Gastroesophageal sphincter (tissue), 4 donors: ENCODE results near the gene LTF. TPM values are rescaled to one million over a fixed set of nuclear protein-coding genes. Genes with fewer than 3 reads are reported as not detected.

Source experiments
- ATAC-seq: fragments of 150-250 bp; one replicate; pipeline ENCODE4 v1.9.1; 2016; ENCODE audit warnings: mild to moderate bottlenecking, moderate library complexity
- H3K27ac ChIP-seq, 4 donors: fragments of 200-600 bp; sonication (generic) in 3 of 4; 1 replicate in 3 of 4; 2 replicates in 1 of 4; pipeline ENCODE4 v1.5.1; 2016 to 2019
- H3K27me3 ChIP-seq: fragments of 200-600 bp; sonication (generic); one replicate; pipeline ENCODE4 v1.5.1; 2019
- H3K36me3 ChIP-seq, 2 donors: fragments of 200-600 bp; sonication (generic); one replicate each; pipeline ENCODE4 v1.5.1; 2019; ENCODE audit warnings: control low read depth in 1 of 2
- H3K4me1 ChIP-seq, 3 donors: fragments of 200-600 bp; sonication (generic); 1 replicate in 2 of 3; 2 replicates in 1 of 3; pipeline ENCODE4 v1.5.1; 2016 to 2019; ENCODE audit warnings: control low read depth in 2 of 3
- H3K4me3 ChIP-seq, 2 donors: fragments of 200-600 bp; sonication (generic); one replicate each; pipeline ENCODE4 v1.5.1; 2019; ENCODE audit warnings: mild to moderate bottlenecking in 1 of 2, moderate library complexity in 1 of 2
- H3K9me3 ChIP-seq, 3 donors: fragments of 200-600 bp; sonication (generic); one replicate each; pipeline ENCODE4 v1.5.1; 2017 to 2019; ENCODE audit warnings: control low read depth in 2 of 3
- CTCF ChIP-seq, 4 experiments: fragments of 200-600 bp in 2 of 4; fragments of 450-650 bp in 2 of 4; sonication (generic) in 1 of 4; IDR thresholded peaks; one replicate each; pipeline ENCODE4 v1.5.1; 2017 to 2019; ENCODE audit warnings: antibody characterized with exemption in 4 of 4, mild to moderate bottlenecking in 2 of 4, moderate library complexity in 2 of 4
- EP300 ChIP-seq: sonication (generic); formaldehyde crosslinking; IDR thresholded peaks from one replicate; pipeline ENCODE4 v1.6.1; 2017; ENCODE audit warnings: antibody characterized with exemption, mild to moderate bottlenecking
- POLR2A ChIP-seq, 2 donors: fragments of 450-650 bp; IDR thresholded peaks; one replicate each; pipeline ENCODE4 v1.6.1; 2017; ENCODE audit warnings: antibody characterized with exemption in 2 of 2, mild to moderate bottlenecking in 2 of 2, moderate library complexity in 1 of 2
- POLR2AphosphoS5 ChIP-seq: sonication (generic); formaldehyde crosslinking; IDR thresholded peaks from one replicate; pipeline ENCODE4 v1.6.1; 2017; ENCODE audit warnings: antibody characterized with exemption
- WGBS, 2 donors: methylation state at CpG; one replicate each; pipeline ENCODE4 v1.1.5; 2018; ENCODE audit warnings: low coverage in 1 of 2; 5-methylcytosine and 5-hydroxymethylcytosine counted together
- total RNA-seq, 4 donors: library from RNA; depleted of rRNA; stranded (reverse); fragments of >200 nt; gene quantifications; one replicate each; pipeline ENCODE4 v1.1.0, GENCODE V29; 2016

Gene LTF
- total RNA-seq, 4 donors from 2014 or later: 1.2 to 198 (median 1.4) TPM

GRCh38 chr3:46462111-46462510, 2.6 kb downstream of the LTF start:
- Histone ChIP-seq H3K4me1 (peaks cover 0 to 18% (median 5%) of the 10 kb centered on the region in 3 donors), H3K36me3 (no peaks in the 10 kb centered on the region), H3K27me3 (peaks cover 46% of the 10 kb centered on the region), H3K9me3 (no peaks in the 10 kb centered on the region), H3K27ac (no peak overlapping the region), H3K4me3 (no peak overlapping the region)
- 47 to 60% methylated on average over 2 to 3 of the region's 3 CpGs for WGBS, 2 donors
- ATAC-seq: no peak
- TF ChIP-seq CTCF (IDR thresholded peaks at IDR 0.05) (no peak), EP300 (no peak), POLR2AphosphoS5 (no peak), POLR2A (IDR thresholded peaks at IDR 0.05) (no peak)

- no peaks in the 10 kb centered on the region for H3K36me3 ChIP-seq
- H3K9me3 ChIP-seq: no peaks in the 10 kb centered on the region
- no peak overlapping the region for H3K27ac ChIP-seq
- H3K4me1 ChIP-seq: peaks cover 0 to 11% (median 5%) of the 10 kb centered on the region in 3 donors
- 54 to 83% methylated on average over 1 to 3 of the region's 3 CpGs for WGBS, 2 donors
- no peak for ATAC-seq
- no peak overlapping the region for H3K4me3 ChIP-seq
- peaks cover 39% of the 10 kb centered on the region for H3K27me3 ChIP-seq
- no peak for TF ChIP-seq CTCF (IDR thresholded peaks at IDR 0.05)
- TF ChIP-seq EP300: no peak
- no peak for TF ChIP-seq POLR2AphosphoS5
- no peak for TF ChIP-seq POLR2A (IDR thresholded peaks at IDR 0.05)
Observed at GRCh38 chr3:46460051-46460450, 4.7 kb downstream of the LTF start.

GRCh38 chr3:46456118-46456517, 8.6 kb downstream of the LTF start:
- no peak overlapping the region for H3K4me3 ChIP-seq
- TF ChIP-seq CTCF (IDR thresholded peaks at IDR 0.05): no peak
- TF ChIP-seq POLR2A (IDR thresholded peaks at IDR 0.05): no peak
- no peak for TF ChIP-seq POLR2AphosphoS5
- no peak for TF ChIP-seq EP300
- H3K36me3 ChIP-seq: no peaks in the 10 kb centered on the region
- 90 to 100% methylated on average over 1 to 2 of the region's 14 CpGs for WGBS, 2 donors
- ATAC-seq: no peak
- no peaks in the 10 kb centered on the region for H3K4me1 ChIP-seq
- peaks cover 7% of the 10 kb centered on the region for H3K27me3 ChIP-seq
- no peaks in the 10 kb centered on the region for H3K9me3 ChIP-seq
- no peak overlapping the region for H3K27ac ChIP-seq

GRCh38 chr3:46455231-46456115, 9.2 kb downstream of the LTF start:
- TF ChIP-seq EP300: no peak
- H3K4me1 ChIP-seq: no peaks in the 10 kb centered on the region
- 55 to 90% methylated on average over 6 to 8 of the region's 21 CpGs for WGBS, 2 donors
- no peak overlapping the region for H3K4me3 ChIP-seq
- H3K27ac ChIP-seq: no peak overlapping the region
- ATAC-seq: no peak
- H3K9me3 ChIP-seq: no peaks in the 10 kb centered on the region
- peaks cover 10% of the 10 kb centered on the region for H3K27me3 ChIP-seq
- no peaks in the 10 kb centered on the region for H3K36me3 ChIP-seq

GRCh38 chr3:46454606-46455005, 10.1 kb downstream of the LTF start:
- Histone ChIP-seq H3K4me1 (no peaks in the 10 kb centered on the region), H3K27me3 (peaks cover 13% of the 10 kb centered on the region), H3K36me3 (no peaks in the 10 kb centered on the region), H3K9me3 (no peaks in the 10 kb centered on the region), H3K4me3 (no peak overlapping the region), H3K27ac (no peak overlapping the region)
- 100% methylated on average over 1 of the region's 7 CpGs; no CpG with 5 or more reads in 1 of the 2 donors for WGBS, 2 donors
- TF ChIP-seq CTCF (IDR thresholded peaks at IDR 0.05): no peak
- no peak for TF ChIP-seq EP300
- no peak for TF ChIP-seq POLR2A (IDR thresholded peaks at IDR 0.05)
- TF ChIP-seq POLR2AphosphoS5: no peak
- ATAC-seq: no peak
